H9 (cell line): ENCODE data around the gene NKAIN4. TPM values are rescaled to one million over a fixed set of nuclear protein-coding genes. Genes with fewer than 3 reads are reported as not detected.

Source experiments
- DNase-seq: peaks from one replicate; pipeline ENCODE4 v3.0.0-alpha.2; 2017
- H2AFZ ChIP-seq: one replicate; pipeline ENCODE4 v1.6.1; 2013; ENCODE audit warnings: mild to moderate bottlenecking, low read length, control low read depth, moderate library complexity
- H2AK5ac ChIP-seq: 2 replicates; pipeline ENCODE4 v1.6.1; 2013; ENCODE audit warnings: low read length, control low read depth, mixed read lengths; ENCODE audit not compliant: insufficient read length
- H2BK120ac ChIP-seq: one replicate; pipeline ENCODE4 v1.6.1; 2013; ENCODE audit warnings: low read depth, mild to moderate bottlenecking, low read length, control low read depth, inconsistent platforms; ENCODE audit not compliant: poor library complexity, severe bottlenecking
- H2BK12ac ChIP-seq: 2 replicates; pipeline ENCODE4 v1.6.1; 2013; ENCODE audit warnings: low read length, control low read depth, mixed read lengths, low read depth; ENCODE audit not compliant: insufficient read length
- H2BK15ac ChIP-seq: 2 replicates; pipeline ENCODE4 v1.6.1; 2013; ENCODE audit warnings: low read depth, low read length, control low read depth
- H2BK20ac ChIP-seq: one replicate; pipeline ENCODE4 v1.6.1; 2013; ENCODE audit warnings: low read depth, mild to moderate bottlenecking, low read length, control low read depth, inconsistent platforms; ENCODE audit not compliant: poor library complexity, severe bottlenecking
- H2BK5ac ChIP-seq: 2 replicates; pipeline ENCODE4 v1.6.1; 2013; ENCODE audit warnings: low read length, control low read depth, mixed read lengths; ENCODE audit not compliant: insufficient read length
- H3K14ac ChIP-seq: 2 replicates; pipeline ENCODE4 v1.6.1; 2013; ENCODE audit warnings: low read length, control low read depth; ENCODE audit not compliant: insufficient read depth
- H3K18ac ChIP-seq: 2 replicates; pipeline ENCODE4 v1.6.1; 2013; ENCODE audit warnings: low read depth, mild to moderate bottlenecking, mixed read lengths, low read length, control low read depth; ENCODE audit not compliant: insufficient read length
- H3K23ac ChIP-seq: 2 replicates; pipeline ENCODE4 v1.6.1; 2013; ENCODE audit warnings: low read length, control low read depth, mixed read lengths, low read depth; ENCODE audit not compliant: insufficient read length
- H3K23me2 ChIP-seq: 2 replicates; pipeline ENCODE4 v1.6.1; 2013; ENCODE audit warnings: low read depth, mild to moderate bottlenecking, mixed read lengths, low read length, control low read depth; ENCODE audit not compliant: insufficient read length, poor library complexity, severe bottlenecking
- H3K27ac ChIP-seq: 2 replicates; pipeline ENCODE4 v1.5.1; 2013; ENCODE audit warnings: low read length, control low read depth, mixed read lengths, low read depth; ENCODE audit not compliant: insufficient read length
- H3K27me3 ChIP-seq: 2 replicates; pipeline ENCODE4 v1.6.1; 2013; ENCODE audit warnings: low read length, control low read depth, inconsistent platforms; ENCODE audit not compliant: insufficient read depth
- H3K4ac ChIP-seq: 2 replicates; pipeline ENCODE4 v1.6.1; 2013; ENCODE audit warnings: low read depth, mild to moderate bottlenecking, control low read depth, inconsistent platforms, low read length, moderate library complexity
- H3K4me1 ChIP-seq: 2 replicates; pipeline ENCODE4 v1.6.1; 2013; ENCODE audit warnings: low read length, control low read depth, inconsistent platforms; ENCODE audit not compliant: insufficient read depth
- H3K4me2 ChIP-seq: 2 replicates; pipeline ENCODE4 v1.6.1; 2013; ENCODE audit warnings: low read length, control low read depth, mixed read lengths; ENCODE audit not compliant: insufficient read length, insufficient read depth
- H3K56ac ChIP-seq: 2 replicates; pipeline ENCODE4 v1.6.1; 2013; ENCODE audit warnings: low read depth, mild to moderate bottlenecking, mixed read lengths, low read length, control low read depth; ENCODE audit not compliant: insufficient read length
- H3K79me1 ChIP-seq: 2 replicates; pipeline ENCODE4 v1.6.1; 2013; ENCODE audit warnings: low read depth, mild to moderate bottlenecking, moderate library complexity, low read length, control low read depth, inconsistent platforms; ENCODE audit not compliant: insufficient read depth, poor library complexity, severe bottlenecking
- H3K79me2 ChIP-seq: 2 replicates; pipeline ENCODE4 v1.6.1; 2013; ENCODE audit warnings: low read length, control low read depth, inconsistent platforms; ENCODE audit not compliant: insufficient read depth
- H3K9ac ChIP-seq: 2 replicates; pipeline ENCODE4 v1.6.1; 2013; ENCODE audit warnings: low read length, control low read depth, mixed read lengths; ENCODE audit not compliant: insufficient read length; ENCODE audit errors: extremely low read depth
- H3K9me3 ChIP-seq: one replicate; pipeline ENCODE4 v1.6.1; 2013; ENCODE audit warnings: low read depth, low read length, inconsistent platforms; ENCODE audit not compliant: control insufficient read depth
- H3T11ph ChIP-seq: one replicate; pipeline ENCODE4 v1.6.1; 2013; ENCODE audit warnings: mild to moderate bottlenecking, low read length, control low read depth, inconsistent platforms
- H4K20me1 ChIP-seq: one replicate; pipeline ENCODE4 v1.6.1; 2013; ENCODE audit not compliant: control insufficient read depth, insufficient read length, insufficient read depth
- H4K5ac ChIP-seq: 2 replicates; pipeline ENCODE4 v1.6.1; 2013; ENCODE audit warnings: low read depth, mild to moderate bottlenecking, mixed read lengths, low read length, control low read depth; ENCODE audit not compliant: insufficient read length
- H4K8ac ChIP-seq: replicated peaks from 2 replicates; pipeline ENCODE4 v1.6.1; 2013; ENCODE audit warnings: low read length, control low read depth, mixed read lengths, low read depth; ENCODE audit not compliant: insufficient read length
- H4K91ac ChIP-seq: 2 replicates; pipeline ENCODE4 v1.6.1; 2013; ENCODE audit warnings: low read depth, mild to moderate bottlenecking, moderate library complexity, mixed read lengths, low read length, control low read depth; ENCODE audit not compliant: insufficient read length
- H3K27ac Mint-ChIP-seq, 3 experiments: 2 replicates in 2 of 3; 3 replicates in 1 of 3; pipeline ENCODE4 v1.8.0; 2020 to 2021; ENCODE audit warnings: mixed read lengths in 3 of 3, mild to moderate bottlenecking in 1 of 3, moderate library complexity in 1 of 3
- H3K27me3 Mint-ChIP-seq: 2 replicates; pipeline ENCODE4 v1.8.0; 2021; ENCODE audit warnings: low read depth, mild to moderate bottlenecking, moderate library complexity, mixed read lengths
- H3K36me3 Mint-ChIP-seq, 3 experiments: 2 replicates in 2 of 3; 3 replicates in 1 of 3; pipeline ENCODE4 v1.8.0; 2020 to 2021; ENCODE audit warnings: low read depth in 3 of 3, mixed read lengths in 3 of 3; ENCODE audit not compliant: insufficient read depth in 1 of 3
- H3K4me1 Mint-ChIP-seq, 2 experiments: 2 replicates each; pipeline ENCODE4 v1.8.0; 2020; ENCODE audit warnings: mixed read lengths in 2 of 2
- H3K4me3 Mint-ChIP-seq, 2 experiments: 2 replicates in 1 of 2; 3 replicates in 1 of 2; pipeline ENCODE4 v1.8.0; 2020 to 2021; ENCODE audit warnings: mild to moderate bottlenecking in 2 of 2, mixed read lengths in 2 of 2, moderate library complexity in 1 of 2
- H3K9me3 Mint-ChIP-seq, 2 experiments: 2 replicates in 1 of 2; 3 replicates in 1 of 2; pipeline ENCODE4 v1.8.0; 2020; ENCODE audit warnings: mild to moderate bottlenecking in 2 of 2, mixed read lengths in 2 of 2, moderate library complexity in 1 of 2
- whole genome bisulfite sequencing: extraction: QIAGEN DNeasy Blood & Tissue Kit; methylation state at CpG from one replicate; pipeline ENCODE4 v1.1.7; 2013; ENCODE audit warnings: missing lambda C conversion rate, low lambda C conversion rate, mixed read lengths; ENCODE audit not compliant: insufficient read length; ENCODE audit errors: extremely low coverage; 5-methylcytosine and 5-hydroxymethylcytosine counted together
- total RNA-seq: library from RNA; stranded (reverse); gene quantifications from 2 replicates; pipeline ENCODE4 v1.2.1, GENCODE V29; 2021
- TF ChIP-seq, protein P1 (sequence below): fragments of 200-600 bp; sonication (generic); conservative IDR thresholded peaks from 3 replicates; pipeline ENCODE4 v1.8.0; 2021; ENCODE audit warnings: antibody characterized with exemption, mild to moderate bottlenecking

NKAIN4 gene
- total RNA-seq, 1 experiment from 2014 or later = 20.9 TPM

DNA sequence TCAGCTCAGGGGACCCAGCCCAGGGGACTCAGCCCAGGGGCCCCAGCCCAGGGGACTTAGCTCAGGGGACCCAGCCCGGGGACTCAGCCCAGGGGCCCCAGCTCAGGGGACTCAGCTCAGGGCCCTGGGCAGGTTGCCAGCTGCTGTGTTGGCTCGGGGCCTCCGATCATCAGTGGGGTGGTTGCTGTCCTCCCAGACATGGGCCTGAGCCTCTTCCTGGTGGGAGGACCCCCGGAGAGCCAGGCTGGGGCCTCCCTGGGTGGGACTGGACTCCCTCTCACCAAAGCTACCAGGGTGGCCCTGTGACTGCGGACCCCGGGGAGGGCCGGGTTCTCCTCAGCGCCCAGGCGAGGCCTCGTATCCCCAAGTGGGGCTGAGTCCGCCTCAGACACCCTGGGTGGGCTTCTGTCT lies 43.1 kb upstream of the NKAIN4 start:
- Histone ChIP-seq H3K4me2 (no peak overlapping the region), H3K18ac (no peak overlapping the region), H2BK120ac (no peak overlapping the region), H3K23ac (no peak overlapping the region), H3K14ac (no peak overlapping the region), H2BK15ac (no peak overlapping the region), H3K9ac (no peak overlapping the region), H3K23me2 (no peaks in the 10 kb centered on the region), H3K9me3 (no peaks in the 10 kb centered on the region), H3K27me3 (no peaks in the 10 kb centered on the region), H3K27ac (no peak overlapping the region), H2BK5ac (no peak overlapping the region), H3K79me2 (no peaks in the 10 kb centered on the region), H2AFZ (no peak overlapping the region), H2AK5ac (no peak overlapping the region), H4K20me1 (no peaks in the 10 kb centered on the region), H3K4ac (no peak overlapping the region), H3T11ph (no peak overlapping the region), H4K91ac (no peak overlapping the region), H3K4me1 (no peaks in the 10 kb centered on the region; the same call in 1 of the 2 replicates), H4K5ac (no peak overlapping the region), H4K8ac (no peak overlapping the region), H3K79me1 (no peaks in the 10 kb centered on the region), H3K56ac (no peak overlapping the region), H2BK12ac (no peak overlapping the region), H2BK20ac (no peak overlapping the region)
- H3K27ac Mint-ChIP-seq = no peak overlapping the region
- WGBS = no CpG with 5 or more reads among the region's 11 CpGs
- H3K9me3 Mint-ChIP-seq = no peaks in the 10 kb centered on the region
- H3K4me1 Mint-ChIP-seq = peaks cover 2 to 19% of the 10 kb centered on the region in 2 experiments; a peak in 3 of 4 replicates
- H3K36me3 Mint-ChIP-seq = no peaks in the 10 kb centered on the region
- DNase-seq = no peak
- no peak overlapping the region for H3K4me3 Mint-ChIP-seq
- peaks cover 26% of the 10 kb centered on the region for H3K27me3 Mint-ChIP-seq
- TF ChIP-seq, protein P1, sequence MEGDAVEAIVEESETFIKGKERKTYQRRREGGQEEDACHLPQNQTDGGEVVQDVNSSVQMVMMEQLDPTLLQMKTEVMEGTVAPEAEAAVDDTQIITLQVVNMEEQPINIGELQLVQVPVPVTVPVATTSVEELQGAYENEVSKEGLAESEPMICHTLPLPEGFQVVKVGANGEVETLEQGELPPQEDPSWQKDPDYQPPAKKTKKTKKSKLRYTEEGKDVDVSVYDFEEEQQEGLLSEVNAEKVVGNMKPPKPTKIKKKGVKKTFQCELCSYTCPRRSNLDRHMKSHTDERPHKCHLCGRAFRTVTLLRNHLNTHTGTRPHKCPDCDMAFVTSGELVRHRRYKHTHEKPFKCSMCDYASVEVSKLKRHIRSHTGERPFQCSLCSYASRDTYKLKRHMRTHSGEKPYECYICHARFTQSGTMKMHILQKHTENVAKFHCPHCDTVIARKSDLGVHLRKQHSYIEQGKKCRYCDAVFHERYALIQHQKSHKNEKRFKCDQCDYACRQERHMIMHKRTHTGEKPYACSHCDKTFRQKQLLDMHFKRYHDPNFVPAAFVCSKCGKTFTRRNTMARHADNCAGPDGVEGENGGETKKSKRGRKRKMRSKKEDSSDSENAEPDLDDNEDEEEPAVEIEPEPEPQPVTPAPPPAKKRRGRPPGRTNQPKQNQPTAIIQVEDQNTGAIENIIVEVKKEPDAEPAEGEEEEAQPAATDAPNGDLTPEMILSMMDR = no peak
